GM21526 (cell line): Measurements from ENCODE around the gene PDIK1L.

ENCODE experiments used
- ATAC-seq: cut with Tn5 transposase; IDR thresholded peaks from one replicate; pipeline ENCODE4 v1.9.1; 2021; ENCODE audit warnings: moderate library complexity; ENCODE audit not compliant: unreplicated experiment, low FRiP score

PDIK1L gene

DNA sequence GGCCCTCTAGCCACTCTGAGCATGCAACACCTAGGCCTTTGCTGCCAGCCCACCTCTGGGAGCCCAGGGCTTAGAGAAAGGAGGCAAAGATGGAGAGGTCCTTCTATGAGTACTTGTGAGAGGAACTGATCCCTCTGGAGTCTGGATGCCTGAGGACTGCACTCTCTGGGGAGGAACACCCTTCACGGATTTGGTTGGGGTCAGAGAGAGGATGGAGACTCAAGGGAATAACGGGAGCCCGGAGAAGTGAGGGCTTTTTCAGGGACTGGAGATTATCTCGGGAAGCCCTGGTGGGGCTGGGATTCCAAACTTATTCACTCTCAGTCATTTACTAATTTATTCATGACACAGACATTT lies 57.6 kb downstream of the PDIK1L start:
- no peak for ATAC-seq

- peak; percentile 87 for ATAC-seq
These were observed 58.2 kb downstream of the PDIK1L start, which contains the start of gene ZNF593 for GRCh38 chr1:26169669-26170471. TSS of gene ZNF593 (plus strand) at chr1:26169908. CDS start at chr1:26169984, 76 bp downstream.

GRCh38 chr1:26170472-26170821 lies 58.8 kb downstream of the PDIK1L start:
- no peak for ATAC-seq

- no peak for ATAC-seq
These were observed 59.8 kb downstream of the PDIK1L start, which contains the start of gene ZNF593OS for GRCh38 chr1:26171084-26172072. TSS of gene ZNF593OS (minus strand) at chr1:26171832. CDS start at chr1:26171661, 171 bp downstream.
